Uterus (tissue), 4 donors: ENCODE results near the gene STK11IP. TPM values are rescaled to one million over a fixed set of nuclear protein-coding genes. Genes with fewer than 3 reads are reported as not detected.
"Not testable (repeated sequence)": the region's sequence is repeated elsewhere in the genome, so short reads cannot be mapped to it uniquely, and the experiment has no call there.

Experiments used
- DNase-seq, 2 donors: peaks; one replicate each; pipeline ENCODE4 v3.0.0-alpha.2; 2019 to 2020
- H3K27ac ChIP-seq, 2 donors: fragments of 200-600 bp; sonication (generic); 1 replicate in 1 of 2; 2 replicates in 1 of 2; pipeline ENCODE4 v1.5.1; 2016 to 2018
- H3K27me3 ChIP-seq, 2 donors: fragments of 200-600 bp; sonication (generic); one replicate each; pipeline ENCODE4 v1.5.1; 2018 to 2019; ENCODE audit warnings: control low read depth in 1 of 2
- H3K36me3 ChIP-seq, 2 donors: fragments of 200-600 bp; sonication (generic); one replicate each; pipeline ENCODE4 v1.5.1; 2019; ENCODE audit warnings: control low read depth in 1 of 2
- H3K4me1 ChIP-seq, 2 donors: fragments of 200-600 bp; sonication (generic); one replicate each; pipeline ENCODE4 v1.5.1; 2018 to 2019; ENCODE audit warnings: control low read depth in 1 of 2
- H3K4me3 ChIP-seq, 2 donors: fragments of 200-600 bp; sonication (generic); 1 replicate in 1 of 2; 2 replicates in 1 of 2; pipeline ENCODE4 v1.5.1; 2018 to 2019; ENCODE audit warnings: mild to moderate bottlenecking in 1 of 2
- H3K9me3 ChIP-seq, 2 donors: fragments of 200-600 bp; sonication (generic); one replicate each; pipeline ENCODE4 v1.5.1; 2019; ENCODE audit warnings: control low read depth in 1 of 2
- CTCF ChIP-seq, 4 experiments: fragments of 200-600 bp in 2 of 4; fragments of 450-650 bp in 2 of 4; sonication (generic) in 2 of 4; IDR thresholded peaks; one replicate each; pipeline ENCODE4 v1.5.1; 2016 to 2019; ENCODE audit warnings: antibody characterized with exemption in 4 of 4, mild to moderate bottlenecking in 2 of 4, moderate library complexity in 1 of 4
- POLR2A ChIP-seq, 2 donors: fragments of 450-650 bp; IDR thresholded peaks; one replicate each; pipeline ENCODE4 v1.6.1; 2016; ENCODE audit warnings: antibody characterized with exemption in 2 of 2, mild to moderate bottlenecking in 1 of 2, moderate library complexity in 1 of 2
- intact Hi-C: fragments of 100-400 bp; cut with DNase I; formaldehyde crosslinking; loops from one replicate; pipeline ENCODE4 v1.15.1; 2023; ENCODE audit warnings: low total_unique reads
- total RNA-seq, 4 donors: library from RNA; depleted of rRNA in 3 of 4; stranded (reverse); fragments of >200 nt in 3 of 4; gene quantifications; one replicate each; pipeline versions ENCODE4 v1.1.0 to v1.2.4, GENCODE V29; 2014 to 2023
- donor health status: DM: yes; HTN: yes; CAD: no.

The STK11IP gene
- total RNA-seq, 4 donors from 2014 or later = 0.51 to 28.0 (median 13.1) TPM

- Histone ChIP-seq H3K9me3 (no peaks in the 10 kb centered on the region), H3K4me1 (no peaks in the 10 kb centered on the region), H3K27ac (no peak overlapping the region), H3K36me3 (no peaks in the 10 kb centered on the region), H3K4me3 (no peak overlapping the region), H3K27me3 (no peaks in the 10 kb centered on the region)
- intact Hi-C loops = no loop called here
- no peak for TF ChIP-seq POLR2A (IDR thresholded peaks at IDR 0.05)
- no peak for TF ChIP-seq CTCF (IDR thresholded peaks at IDR 0.05)
- no peak for DNase-seq
Observed at GRCh38 chr2:219650426-219651248, 53.0 kb downstream of the STK11IP start.

- H3K27ac ChIP-seq, H3K4me3 ChIP-seq, intact Hi-C loops, H3K36me3 ChIP-seq, H3K27me3 ChIP-seq, H3K9me3 ChIP-seq, DNase-seq, H3K4me1 ChIP-seq: not testable (repeated sequence)
Observed at GRCh38 chr2:219651656-219652055, 54.0 kb downstream of the STK11IP start.

GRCh38 chr2:219656526-219656925 is 58.9 kb downstream of the STK11IP start:
- Histone ChIP-seq H3K4me1 (no peaks in the 10 kb centered on the region), H3K27ac (no peak overlapping the region), H3K4me3 (no peak overlapping the region), H3K27me3 (no peaks in the 10 kb centered on the region), H3K36me3 (no peaks in the 10 kb centered on the region), H3K9me3 (no peaks in the 10 kb centered on the region)
- DNase-seq = no peak
- intact Hi-C loops = no loop called here
- no peak for TF ChIP-seq CTCF (IDR thresholded peaks at IDR 0.05)
- no peak for TF ChIP-seq POLR2A (IDR thresholded peaks at IDR 0.05)

GRCh38 chr2:219658196-219658846 is 60.7 kb downstream of the STK11IP start:
- no peak for TF ChIP-seq CTCF (IDR thresholded peaks at IDR 0.05)
- TF ChIP-seq POLR2A (IDR thresholded peaks at IDR 0.05) = no peak
- peak overlapping the region; percentile 24 to 60 for H3K27ac ChIP-seq
- H3K27me3 ChIP-seq = no peaks in the 10 kb centered on the region
- H3K4me3 ChIP-seq = no peak overlapping the region
- H3K36me3 ChIP-seq = no peaks in the 10 kb centered on the region
- no peak for DNase-seq
- H3K9me3 ChIP-seq = no peaks in the 10 kb centered on the region
- intact Hi-C loops = no loop called here
- no peaks in the 10 kb centered on the region for H3K4me1 ChIP-seq

GRCh38 chr2:219658874-219659273 is 61.2 kb downstream of the STK11IP start:
- intact Hi-C loops = no loop called here
- no peaks in the 10 kb centered on the region for H3K9me3 ChIP-seq
- H3K36me3 ChIP-seq = no peaks in the 10 kb centered on the region
- no peak overlapping the region for H3K27ac ChIP-seq
- H3K4me1 ChIP-seq = no peaks in the 10 kb centered on the region
- H3K4me3 ChIP-seq = no peak overlapping the region
- DNase-seq = no peak
- TF ChIP-seq POLR2A (IDR thresholded peaks at IDR 0.05) (no peak), CTCF (IDR thresholded peaks at IDR 0.05) (no peak)
- no peaks in the 10 kb centered on the region for H3K27me3 ChIP-seq
